BLaER1 treated with 17β-estradiol and CSF1 and Interleukin-3, amounts not matched to agents 10 nM and 100 nM (cell line): ENCODE data around the gene SLC24A3.

Source experiments
- H3K27ac ChIP-seq, 11 experiments: shearing (Covaris generic); formaldehyde crosslinking; 2 replicates each; pipeline ENCODE4 v1.8.1; 2022
- H3K27me3 ChIP-seq, 11 experiments: shearing (Covaris generic); formaldehyde crosslinking; 2 replicates each; pipeline ENCODE4 v1.8.1; 2022
- H3K36me3 ChIP-seq, 11 experiments: shearing (Covaris generic); formaldehyde crosslinking; 2 replicates each; pipeline ENCODE4 v1.8.1; 2022
- H3K4me1 ChIP-seq, 10 experiments: shearing (Covaris generic); formaldehyde crosslinking; 2 replicates each; pipeline ENCODE4 v1.8.1; 2022
- H3K4me2 ChIP-seq, 11 experiments: shearing (Covaris generic); formaldehyde crosslinking; 2 replicates each; pipeline ENCODE4 v1.8.1; 2022
- H3K4me3 ChIP-seq, 10 experiments: shearing (Covaris generic); formaldehyde crosslinking; 2 replicates each; pipeline ENCODE4 v1.8.1; 2022
- H3K9ac ChIP-seq, 11 experiments: shearing (Covaris generic); formaldehyde crosslinking; 2 replicates each; pipeline ENCODE4 v1.8.1; 2022
- H3K9me3 ChIP-seq, 11 experiments: shearing (Covaris generic); formaldehyde crosslinking; replicated peaks in 1 of 11; 2 replicates each; pipeline ENCODE4 v1.8.1; 2022
- H4K20me1 ChIP-seq, 11 experiments: shearing (Covaris generic); formaldehyde crosslinking; 2 replicates each; pipeline ENCODE4 v1.8.1; 2022
- Cebpa-rat ChIP-seq, 11 experiments: shearing (Covaris generic); IDR thresholded peaks; 2 replicates each; pipeline ENCODE4 v1.8.1; 2022

The SLC24A3 gene

DNA sequence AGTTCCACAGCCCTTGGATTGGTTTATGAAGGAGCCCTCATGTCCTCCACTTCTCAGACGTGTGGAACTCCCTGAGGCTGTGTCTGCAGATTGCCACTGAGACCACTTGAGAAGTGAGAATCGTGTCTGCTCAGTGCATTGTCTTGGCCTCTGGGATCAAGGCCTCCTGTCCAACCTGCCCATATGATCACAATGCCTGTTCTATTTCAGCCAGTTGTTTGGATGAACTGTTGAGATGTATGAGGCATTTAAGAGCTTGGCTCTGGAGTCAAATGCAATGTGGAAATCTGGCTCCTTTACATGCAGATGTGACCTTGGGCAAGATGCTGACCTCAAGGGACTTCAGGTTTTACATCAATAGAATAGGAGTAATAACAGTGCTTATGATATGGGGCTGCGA lies 125.9 kb downstream of the SLC24A3 start:
- H3K9me3 ChIP-seq: no peaks in the 10 kb centered on the region
- no peaks in the 10 kb centered on the region for H3K36me3 ChIP-seq
- H3K4me1 ChIP-seq: no peaks in the 10 kb centered on the region
- H3K9ac ChIP-seq: no peak overlapping the region
- no peak overlapping the region for H3K4me2 ChIP-seq
- H3K27me3 ChIP-seq: peaks cover 0 to 15% (median under 1%) of the 10 kb centered on the region in 11 experiments; a peak in 6 of 22 replicates
- no peak for TF ChIP-seq Cebpa-rat (IDR thresholded peaks at IDR 0.05)
- H4K20me1 ChIP-seq: no peaks in the 10 kb centered on the region
- no peak overlapping the region for H3K4me3 ChIP-seq
- H3K27ac ChIP-seq: no peak overlapping the region

GRCh38 chr20:19338960-19339359 lies 126.5 kb downstream of the SLC24A3 start:
- no peak overlapping the region for H3K27ac ChIP-seq
- H3K4me1 ChIP-seq: no peaks in the 10 kb centered on the region
- H3K27me3 ChIP-seq: peaks cover 0 to 15% (median 0%) of the 10 kb centered on the region in 11 experiments; a peak in 4 of 22 replicates
- H3K4me2 ChIP-seq: no peak overlapping the region
- no peaks in the 10 kb centered on the region for H3K36me3 ChIP-seq
- no peak overlapping the region for H3K4me3 ChIP-seq
- no peak for TF ChIP-seq Cebpa-rat (IDR thresholded peaks at IDR 0.05)
- no peak overlapping the region for H3K9ac ChIP-seq
- no peaks in the 10 kb centered on the region for H4K20me1 ChIP-seq
- H3K9me3 ChIP-seq: no peaks in the 10 kb centered on the region

GRCh38 chr20:19341348-19342053 lies 129.1 kb downstream of the SLC24A3 start:
- Histone ChIP-seq H3K9me3 (no peaks in the 10 kb centered on the region), H3K27me3 (peaks cover 0 to 10% (median 0%) of the 10 kb centered on the region in 11 experiments; a peak in 2 of 22 replicates), H3K4me3 (no peak overlapping the region), H4K20me1 (no peaks in the 10 kb centered on the region), H3K27ac (no peak overlapping the region), H3K4me1 (no peaks in the 10 kb centered on the region), H3K4me2 (no peak overlapping the region), H3K36me3 (no peaks in the 10 kb centered on the region), H3K9ac (no peak overlapping the region)
- no peak for TF ChIP-seq Cebpa-rat (IDR thresholded peaks at IDR 0.05)

- no peak overlapping the region for H3K9ac ChIP-seq
- H3K4me3 ChIP-seq: no peak overlapping the region
- H3K27ac ChIP-seq: no peak overlapping the region
- TF ChIP-seq Cebpa-rat (IDR thresholded peaks at IDR 0.05): no peak
- H4K20me1 ChIP-seq: no peaks in the 10 kb centered on the region; a peak in 1 of 22 replicates
- H3K27me3 ChIP-seq: peaks cover 0 to 28% (median 11%) of the 10 kb centered on the region in 11 experiments; a peak in 11 of 22 replicates
- no peaks in the 10 kb centered on the region for H3K9me3 ChIP-seq
- peaks cover 0 to 13% (median 9%) of the 10 kb centered on the region in 10 experiments; a peak in 11 of 20 replicates for H3K4me1 ChIP-seq
- no peak overlapping the region for H3K4me2 ChIP-seq
- no peaks in the 10 kb centered on the region for H3K36me3 ChIP-seq
Measured at GRCh38 chr20:19344341-19344740, 131.9 kb downstream of the SLC24A3 start.

DNA sequence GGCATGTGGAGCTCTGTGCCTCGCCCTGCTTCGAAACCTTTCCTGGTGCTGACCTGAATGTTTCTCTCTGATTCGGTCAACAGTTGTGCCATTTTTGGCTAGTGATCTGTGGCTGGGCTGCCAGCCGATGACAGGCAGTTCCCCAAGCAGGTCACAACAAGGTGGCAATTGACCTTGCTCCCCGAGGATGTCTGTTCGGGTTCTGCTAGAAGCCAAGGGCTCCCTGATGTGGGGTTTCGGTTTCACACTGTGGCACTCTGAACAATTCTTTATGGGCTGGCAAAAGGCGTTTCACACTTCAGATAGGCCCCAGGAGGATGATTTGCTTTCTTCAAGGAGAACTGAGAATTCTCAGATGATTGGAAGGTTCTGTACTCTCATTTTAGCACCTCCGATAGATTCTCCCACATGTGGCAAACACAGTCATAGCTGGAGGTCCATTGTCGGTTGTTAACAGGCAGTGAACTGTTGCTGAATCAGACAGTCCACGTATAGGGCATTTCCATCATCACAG lies 135.6 kb downstream of the SLC24A3 start:
- TF ChIP-seq Cebpa-rat (IDR thresholded peaks at IDR 0.05): no peak
- peak overlapping the region in 6 of 10 experiments; percentile 5 to 40 (median 23); a peak in 6 of 20 replicates for H3K4me3 ChIP-seq
- peaks cover 0 to 13% (median 9%) of the 10 kb centered on the region in 10 experiments; a peak in 11 of 20 replicates for H3K4me1 ChIP-seq
- peak overlapping the region; percentile 48 to 84 (median 71) for H3K4me2 ChIP-seq
- peaks cover 0 to 31% (median 16%) of the 10 kb centered on the region in 11 experiments; a peak in 11 of 22 replicates for H3K27me3 ChIP-seq
- peak overlapping the region in 4 of 11 experiments; percentile 18 to 50 (median 22); a peak in 2 of 22 replicates for H3K9ac ChIP-seq
- H3K36me3 ChIP-seq: no peaks in the 10 kb centered on the region
- no peak overlapping the region for H3K27ac ChIP-seq
- H4K20me1 ChIP-seq: no peaks in the 10 kb centered on the region; a peak in 1 of 22 replicates
- H3K9me3 ChIP-seq: no peaks in the 10 kb centered on the region

DNA sequence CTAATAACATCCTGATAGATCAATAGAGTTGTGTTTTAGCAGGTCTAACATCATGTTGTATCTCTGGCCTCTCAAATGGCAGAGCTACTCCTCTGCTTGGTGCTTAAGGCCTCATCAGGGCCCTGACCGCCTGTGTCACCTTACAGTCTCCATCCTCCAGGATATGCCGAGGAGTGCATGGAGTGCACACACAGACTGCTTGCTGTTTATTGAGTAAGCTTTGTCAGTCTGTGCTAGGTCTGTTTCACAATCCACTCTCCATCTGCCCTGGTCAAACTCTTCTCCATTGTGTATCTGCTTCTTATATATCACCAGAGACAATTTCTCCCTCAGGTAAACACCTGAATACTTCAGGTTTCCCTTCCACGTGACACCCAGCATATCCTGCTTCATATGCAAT lies 136.1 kb downstream of the SLC24A3 start:
- H4K20me1 ChIP-seq: no peaks in the 10 kb centered on the region; a peak in 1 of 22 replicates
- no peak overlapping the region for H3K27ac ChIP-seq
- no peak overlapping the region for H3K9ac ChIP-seq
- H3K4me3 ChIP-seq: no peak overlapping the region
- TF ChIP-seq Cebpa-rat (IDR thresholded peaks at IDR 0.05): no peak
- peaks cover 0 to 31% (median 16%) of the 10 kb centered on the region in 11 experiments; a peak in 11 of 22 replicates for H3K27me3 ChIP-seq
- peak overlapping the region; percentile 48 to 84 (median 71); a peak in 17 of 22 replicates for H3K4me2 ChIP-seq
- H3K9me3 ChIP-seq: no peaks in the 10 kb centered on the region
- H3K36me3 ChIP-seq: no peaks in the 10 kb centered on the region
- H3K4me1 ChIP-seq: peaks cover 0 to 13% (median 9%) of the 10 kb centered on the region in 10 experiments; a peak in 11 of 20 replicates

- Histone ChIP-seq H3K27ac (no peak overlapping the region), H3K9me3 (no peaks in the 10 kb centered on the region; a peak in 1 of 22 replicates), H4K20me1 (no peaks in the 10 kb centered on the region; a peak in 1 of 22 replicates), H3K9ac (no peak overlapping the region), H3K4me1 (peaks cover 0 to 13% (median 9%) of the 10 kb centered on the region in 10 experiments; a peak in 11 of 20 replicates), H3K4me2 (no peak overlapping the region), H3K36me3 (no peaks in the 10 kb centered on the region), H3K27me3 (peaks cover 0 to 31% (median 16%) of the 10 kb centered on the region in 11 experiments; a peak in 11 of 22 replicates), H3K4me3 (no peak overlapping the region)
- TF ChIP-seq Cebpa-rat (IDR thresholded peaks at IDR 0.05): no peak
Measured at GRCh38 chr20:19349879-19350278, 137.4 kb downstream of the SLC24A3 start.

GRCh38 chr20:19351542-19351941 lies 139.1 kb downstream of the SLC24A3 start:
- peaks cover 0 to 31% (median 16%) of the 10 kb centered on the region in 11 experiments; a peak in 11 of 22 replicates for H3K27me3 ChIP-seq
- H3K36me3 ChIP-seq: no peaks in the 10 kb centered on the region
- H3K9ac ChIP-seq: no peak overlapping the region
- H3K4me1 ChIP-seq: peaks cover 0 to 13% (median 9%) of the 10 kb centered on the region in 10 experiments; a peak in 11 of 20 replicates
- TF ChIP-seq Cebpa-rat (IDR thresholded peaks at IDR 0.05): no peak
- H3K4me3 ChIP-seq: no peak overlapping the region
- no peaks in the 10 kb centered on the region; a peak in 1 of 22 replicates for H3K9me3 ChIP-seq
- H4K20me1 ChIP-seq: no peaks in the 10 kb centered on the region; a peak in 1 of 22 replicates
- no peak overlapping the region for H3K4me2 ChIP-seq
- no peak overlapping the region for H3K27ac ChIP-seq

DNA sequence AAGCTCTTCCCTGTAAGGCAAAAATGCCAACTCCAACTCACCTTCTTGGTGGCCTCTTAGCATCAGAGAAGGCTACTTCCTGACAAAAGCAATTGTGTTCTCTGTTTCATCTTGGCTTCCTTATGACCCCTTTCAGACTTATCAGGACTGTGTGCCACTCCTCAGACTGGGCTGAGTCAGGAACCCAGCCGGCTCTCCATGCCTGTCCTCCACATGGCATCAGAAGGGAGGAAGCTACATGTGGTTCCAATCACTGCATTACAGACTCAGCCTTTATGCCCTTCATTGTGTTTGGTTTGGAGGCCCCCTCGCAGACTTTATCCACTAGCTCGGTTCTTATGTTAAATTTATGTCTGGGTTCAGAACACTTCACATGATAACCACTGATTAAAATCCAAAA lies 142.5 kb downstream of the SLC24A3 start:
- Histone ChIP-seq H3K4me1 (no peaks in the 10 kb centered on the region), H3K4me2 (no peak overlapping the region), H4K20me1 (no peaks in the 10 kb centered on the region), H3K9ac (no peak overlapping the region), H3K36me3 (no peaks in the 10 kb centered on the region), H3K27ac (no peak overlapping the region), H3K9me3 (no peaks in the 10 kb centered on the region; a peak in 1 of 22 replicates), H3K27me3 (peaks cover 0 to 11% (median 0%) of the 10 kb centered on the region in 11 experiments; a peak in 4 of 22 replicates), H3K4me3 (no peak overlapping the region)
- no peak for TF ChIP-seq Cebpa-rat (IDR thresholded peaks at IDR 0.05)
